ENCODE data around the gene ARHGEF6. TPM values are rescaled to one million over a fixed set of nuclear protein-coding genes. Genes with fewer than 3 reads are reported as not detected.
"Not testable (repeated sequence)": the region's sequence is repeated elsewhere in the genome, so short reads cannot be mapped to it uniquely, and the experiment has no call there.

Gene ARHGEF6
- total RNA-seq, 3 donors from 2014 or later, result 43.6 to 120 (median 55.8) TPM

- intact Hi-C loops (cut with DNase I; ENCODE audit: low total_unique reads), result no loop called here
- no peak for TF ChIP-seq POLR2A (IDR thresholded peaks at IDR 0.05)
- no peaks in the 10 kb centered on the region for H3K4me1 ChIP-seq
- H3K4me3 ChIP-seq, result no peak overlapping the region
- peaks cover 0 to 9% of the 10 kb centered on the region in 2 donors for H3K9me3 ChIP-seq
- no peaks in the 10 kb centered on the region for H3K36me3 ChIP-seq
- no peak overlapping the region for H3K27ac ChIP-seq
- H3K27me3 ChIP-seq, result no peaks in the 10 kb centered on the region
- DNase-seq (ENCODE audit: low spot score in 2 of 2), result no peak
Observed at GRCh38 chrX:136797787-136798186, 17.1 kb upstream of the ARHGEF6 start.

GRCh38 chrX:136795132-136795531, 14.4 kb upstream of the ARHGEF6 start:
- H3K4me1 ChIP-seq; H3K36me3 ChIP-seq; H3K27me3 ChIP-seq; intact Hi-C loops (cut with DNase I; ENCODE audit: low total_unique reads); H3K4me3 ChIP-seq; H3K27ac ChIP-seq; H3K9me3 ChIP-seq; DNase-seq (ENCODE audit: low spot score in 2 of 2): not testable (repeated sequence)

- H3K36me3 ChIP-seq; DNase-seq (ENCODE audit: low spot score in 2 of 2); H3K27me3 ChIP-seq; H3K9me3 ChIP-seq; intact Hi-C loops (cut with DNase I; ENCODE audit: low total_unique reads); H3K27ac ChIP-seq; H3K4me3 ChIP-seq; H3K4me1 ChIP-seq: not testable (repeated sequence)
Observed at GRCh38 chrX:136794660-136795059, 13.9 kb upstream of the ARHGEF6 start.

- H3K4me1 ChIP-seq, result no peaks in the 10 kb centered on the region
- intact Hi-C loops (cut with DNase I; ENCODE audit: low total_unique reads), result no loop called here
- peaks cover 0 to 9% of the 10 kb centered on the region in 2 donors for H3K9me3 ChIP-seq
- no peak overlapping the region for H3K4me3 ChIP-seq
- H3K27me3 ChIP-seq, result peaks cover 0 to 3% of the 10 kb centered on the region in 2 donors
- DNase-seq (ENCODE audit: low spot score in 2 of 2), result no peak
- H3K36me3 ChIP-seq, result no peaks in the 10 kb centered on the region
- H3K27ac ChIP-seq, result no peak overlapping the region
- TF ChIP-seq POLR2AphosphoS5 (IDR thresholded peaks at IDR 0.05) (no peak), POLR2A (IDR thresholded peaks at IDR 0.05) (no peak), CTCF (IDR thresholded peaks at IDR 0.05) (no peak)
Observed at GRCh38 chrX:136794080-136794479, 13.3 kb upstream of the ARHGEF6 start.

- TF ChIP-seq CTCF (IDR thresholded peaks at IDR 0.05) (no peak), POLR2A (IDR thresholded peaks at IDR 0.05) (no peak), POLR2AphosphoS5 (IDR thresholded peaks at IDR 0.05) (no peak)
- intact Hi-C loops (cut with DNase I; ENCODE audit: low total_unique reads), result no loop called here
- Histone ChIP-seq H3K27me3 (peaks cover 0 to 7% of the 10 kb centered on the region in 2 donors), H3K27ac (no peak overlapping the region), H3K36me3 (no peaks in the 10 kb centered on the region), H3K4me3 (no peak overlapping the region), H3K4me1 (no peaks in the 10 kb centered on the region), H3K9me3 (peaks cover 0 to 4% of the 10 kb centered on the region in 2 donors)
- DNase-seq (ENCODE audit: low spot score in 2 of 2), result no peak
Observed at GRCh38 chrX:136789856-136790255, 9.1 kb upstream of the ARHGEF6 start.

GRCh38 chrX:136784231-136784630, 3.5 kb upstream of the ARHGEF6 start:
- H3K4me1 ChIP-seq, result no peaks in the 10 kb centered on the region
- intact Hi-C loops (cut with DNase I; ENCODE audit: low total_unique reads), result no loop called here

GRCh38 chrX:136783159-136783558, 2.4 kb upstream of the ARHGEF6 start:
- H3K27ac ChIP-seq, result peak overlapping the region; percentile 3 to 32
- no peaks in the 10 kb centered on the region for H3K36me3 ChIP-seq
- no peaks in the 10 kb centered on the region for H3K27me3 ChIP-seq
- TF ChIP-seq POLR2A (IDR thresholded peaks at IDR 0.05), result no peak
- TF ChIP-seq CTCF (IDR thresholded peaks at IDR 0.05), result no peak
- no peak for TF ChIP-seq POLR2AphosphoS5 (IDR thresholded peaks at IDR 0.05)
- no peak for DNase-seq (ENCODE audit: low spot score in 2 of 2)
- no peak overlapping the region for H3K4me3 ChIP-seq
- no peaks in the 10 kb centered on the region for H3K4me1 ChIP-seq
- intact Hi-C loops (cut with DNase I; ENCODE audit: low total_unique reads), result no loop called here
- H3K9me3 ChIP-seq, result no peaks in the 10 kb centered on the region

More at GRCh38 chrX:136784231-136784630, 3.5 kb upstream of the ARHGEF6 start:
- H3K9me3 ChIP-seq, result no peaks in the 10 kb centered on the region
- H3K36me3 ChIP-seq, result no peaks in the 10 kb centered on the region
- peaks cover 0 to 5% of the 10 kb centered on the region in 2 donors for H3K27me3 ChIP-seq
- no peak for TF ChIP-seq POLR2A (IDR thresholded peaks at IDR 0.05)
- H3K4me3 ChIP-seq, result no peak overlapping the region
- no peak for DNase-seq (ENCODE audit: low spot score in 2 of 2)
- H3K27ac ChIP-seq, result no peak overlapping the region

Measured in breast epithelium (tissue), 4 donors.